Astrocyte (in vitro differentiated cells and primary cell): ENCODE data around the gene CELF2.

Experiments
- EZH2 ChIP-seq: IDR thresholded peaks from 2 replicates; pipeline ENCODE4 v1.6.1; 2012; ENCODE audit warnings: mild to moderate bottlenecking, low read length, inconsistent platforms; ENCODE audit not compliant: insufficient read depth
- TF ChIP-seq, protein P1 (sequence below): IDR thresholded peaks from 2 replicates; pipeline ENCODE4 v1.5.1; 2011; ENCODE audit warnings: low read depth, mild to moderate bottlenecking, inconsistent platforms, low read length, moderate library complexity; ENCODE audit not compliant: insufficient read depth

DNA sequence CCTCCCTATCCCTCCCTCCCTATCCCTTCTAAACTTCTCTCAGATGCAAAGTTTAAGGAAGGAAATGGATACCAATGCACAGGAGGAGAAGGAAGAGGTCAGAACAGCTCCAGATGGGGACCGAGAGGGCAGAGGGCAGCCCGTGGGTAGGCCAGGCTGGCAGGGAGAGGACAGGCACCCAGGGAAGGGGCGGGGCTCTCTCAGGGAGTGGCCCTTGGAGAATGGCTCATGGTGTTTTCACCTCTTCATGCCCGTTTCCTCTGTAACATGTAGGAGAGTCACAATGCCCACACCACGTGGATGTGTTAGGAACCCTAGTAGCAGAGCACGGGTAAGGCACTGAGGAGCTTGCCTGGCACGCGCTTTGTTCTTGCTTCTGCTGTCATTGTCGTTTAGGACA lies 264.5 kb downstream of the CELF2 start:
- TF ChIP-seq, protein P1, sequence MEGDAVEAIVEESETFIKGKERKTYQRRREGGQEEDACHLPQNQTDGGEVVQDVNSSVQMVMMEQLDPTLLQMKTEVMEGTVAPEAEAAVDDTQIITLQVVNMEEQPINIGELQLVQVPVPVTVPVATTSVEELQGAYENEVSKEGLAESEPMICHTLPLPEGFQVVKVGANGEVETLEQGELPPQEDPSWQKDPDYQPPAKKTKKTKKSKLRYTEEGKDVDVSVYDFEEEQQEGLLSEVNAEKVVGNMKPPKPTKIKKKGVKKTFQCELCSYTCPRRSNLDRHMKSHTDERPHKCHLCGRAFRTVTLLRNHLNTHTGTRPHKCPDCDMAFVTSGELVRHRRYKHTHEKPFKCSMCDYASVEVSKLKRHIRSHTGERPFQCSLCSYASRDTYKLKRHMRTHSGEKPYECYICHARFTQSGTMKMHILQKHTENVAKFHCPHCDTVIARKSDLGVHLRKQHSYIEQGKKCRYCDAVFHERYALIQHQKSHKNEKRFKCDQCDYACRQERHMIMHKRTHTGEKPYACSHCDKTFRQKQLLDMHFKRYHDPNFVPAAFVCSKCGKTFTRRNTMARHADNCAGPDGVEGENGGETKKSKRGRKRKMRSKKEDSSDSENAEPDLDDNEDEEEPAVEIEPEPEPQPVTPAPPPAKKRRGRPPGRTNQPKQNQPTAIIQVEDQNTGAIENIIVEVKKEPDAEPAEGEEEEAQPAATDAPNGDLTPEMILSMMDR = no peak
- TF ChIP-seq EZH2 = no peak
